ENCODE results near the gene RHBDD1. TPM values are rescaled to one million over a fixed set of nuclear protein-coding genes. Genes with fewer than 3 reads are reported as not detected.

RHBDD1 gene
- total RNA-seq, 4 donors from 2014 or later = 15.0 to 21.0 (median 16.6) TPM

DNA sequence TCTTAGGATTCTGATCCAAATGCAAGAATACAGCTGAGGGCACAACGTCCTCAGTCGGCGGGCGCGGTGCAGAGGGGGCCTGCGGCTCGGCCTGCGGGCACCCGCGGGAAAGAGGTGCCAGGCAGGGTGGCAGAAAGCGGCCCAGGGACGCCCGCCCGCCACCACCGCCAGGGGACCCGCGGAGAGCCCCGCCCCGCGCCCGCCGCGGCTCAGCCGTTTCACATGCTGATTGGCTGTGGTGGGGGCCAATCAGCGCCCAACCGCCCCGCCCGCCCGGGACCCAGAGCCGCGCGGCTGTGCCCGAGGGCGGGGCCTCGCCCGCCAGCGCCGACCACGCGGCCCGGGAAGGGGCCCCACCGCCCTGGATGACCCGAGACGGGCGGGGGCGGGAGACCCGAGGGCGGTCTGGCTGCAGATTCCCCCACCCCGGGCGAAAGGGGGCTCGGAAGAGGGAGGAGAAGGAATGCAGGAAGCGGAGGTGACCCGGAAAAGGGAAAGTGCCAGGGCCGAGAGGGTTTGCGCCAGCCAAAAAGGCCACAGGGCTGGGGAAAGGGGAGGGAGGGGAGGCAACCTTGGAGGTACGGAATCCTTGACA is 44.3 kb upstream of the RHBDD1 start:
- TF ChIP-seq CTCF (IDR thresholded peaks at IDR 0.05; ENCODE audit: low read depth) = no peak

DNA sequence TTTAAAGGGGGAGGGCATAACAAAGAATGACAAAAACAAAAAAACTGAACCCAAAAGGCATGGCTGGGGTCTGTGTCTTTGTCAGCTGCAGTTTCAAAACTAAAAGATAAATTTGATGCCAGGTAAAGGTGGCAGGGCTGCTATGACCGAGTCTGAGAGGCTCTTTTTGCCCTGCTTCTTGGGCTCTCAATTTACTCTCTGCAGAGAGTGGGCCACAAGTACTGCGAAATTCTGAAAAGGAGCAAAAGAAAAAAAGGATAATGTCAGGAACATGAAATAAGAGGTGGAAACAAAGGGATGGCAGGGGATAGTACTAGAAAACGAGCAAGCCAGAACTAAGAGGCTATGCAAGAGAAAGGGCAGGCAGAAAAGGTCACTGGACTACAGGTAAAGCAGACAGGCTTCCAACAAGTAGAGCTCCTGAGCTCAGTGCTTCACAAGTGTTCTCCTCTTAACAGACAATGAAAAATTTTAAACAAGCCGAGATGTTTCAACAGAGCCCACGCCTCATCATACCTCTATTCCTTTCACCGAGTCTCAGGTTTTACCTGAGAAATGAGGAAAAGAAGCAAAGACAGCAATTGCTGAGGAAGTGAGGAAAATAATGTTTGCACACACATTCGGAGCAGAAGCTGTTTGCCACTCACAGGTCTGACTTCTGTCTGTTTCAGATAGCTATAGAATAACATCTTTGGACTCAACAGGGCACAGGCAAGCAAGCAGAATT is 43.5 kb upstream of the RHBDD1 start:
- TF ChIP-seq CTCF (IDR thresholded peaks at IDR 0.05; ENCODE audit: low read depth) = no peak

DNA sequence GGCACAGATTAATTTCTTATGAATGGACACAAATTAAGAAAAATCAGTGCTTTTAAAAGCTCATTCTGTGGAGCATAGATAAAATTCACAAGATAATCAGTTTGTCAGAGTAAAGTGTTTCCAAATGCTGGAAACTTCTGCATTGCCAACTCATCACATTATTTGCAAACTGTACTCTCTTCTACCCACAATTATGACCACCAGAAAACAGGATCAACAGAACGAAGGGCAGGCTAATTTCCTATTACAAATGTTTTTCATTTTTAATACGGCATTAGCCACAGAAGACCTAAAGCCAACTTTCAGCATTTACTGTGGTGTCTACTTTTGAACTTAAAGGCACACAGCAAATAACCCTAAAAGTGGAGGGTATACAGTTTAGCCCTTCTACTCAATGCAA is 42.2 kb upstream of the RHBDD1 start:
- no peak for TF ChIP-seq CTCF (IDR thresholded peaks at IDR 0.05; ENCODE audit: low read depth)

DNA sequence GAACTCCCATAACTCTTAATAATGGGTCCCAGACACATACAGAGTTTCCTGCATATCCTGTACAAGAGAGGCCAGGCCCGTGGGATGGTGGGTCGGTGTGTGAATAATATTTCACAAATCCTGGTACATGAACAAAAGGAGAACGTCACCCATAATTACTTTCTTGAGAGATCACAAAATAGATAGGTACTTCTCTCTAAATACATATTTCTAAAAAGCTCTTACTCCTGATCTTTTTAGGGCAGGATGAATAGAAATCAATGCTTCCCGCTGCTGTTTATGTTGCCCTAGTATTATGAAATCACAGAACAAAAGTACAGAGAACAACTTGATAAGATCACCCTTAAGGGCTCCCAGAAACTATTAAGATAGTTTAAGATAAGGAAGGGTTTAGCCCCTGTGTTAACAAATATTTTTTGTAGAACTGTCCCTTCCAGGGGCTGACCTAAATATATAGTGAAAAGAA is 41.6 kb upstream of the RHBDD1 start:
- no peak for TF ChIP-seq CTCF (IDR thresholded peaks at IDR 0.05; ENCODE audit: low read depth)

DNA sequence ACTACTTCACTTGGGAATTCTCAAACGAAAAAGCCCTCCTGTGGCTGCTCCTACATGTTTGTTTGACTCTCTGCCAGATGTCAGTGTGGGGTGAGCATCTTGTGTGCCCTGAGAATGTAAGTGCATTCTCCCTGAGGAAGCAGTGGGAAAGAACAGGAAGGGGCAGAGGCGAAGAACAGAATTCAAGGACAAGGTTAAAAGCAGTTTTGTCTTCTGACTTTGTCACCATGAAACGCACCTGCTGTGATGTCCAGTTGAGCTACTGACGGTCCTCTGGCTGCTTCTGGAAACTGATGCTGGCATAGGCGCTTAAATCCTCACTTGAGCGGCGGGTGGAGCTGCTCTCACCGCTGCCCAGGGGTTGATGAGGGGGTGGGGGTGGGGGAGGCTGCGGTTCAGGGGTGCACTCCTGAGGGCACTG is 41.1 kb upstream of the RHBDD1 start:
- no peak for TF ChIP-seq CTCF (IDR thresholded peaks at IDR 0.05; ENCODE audit: low read depth)

DNA sequence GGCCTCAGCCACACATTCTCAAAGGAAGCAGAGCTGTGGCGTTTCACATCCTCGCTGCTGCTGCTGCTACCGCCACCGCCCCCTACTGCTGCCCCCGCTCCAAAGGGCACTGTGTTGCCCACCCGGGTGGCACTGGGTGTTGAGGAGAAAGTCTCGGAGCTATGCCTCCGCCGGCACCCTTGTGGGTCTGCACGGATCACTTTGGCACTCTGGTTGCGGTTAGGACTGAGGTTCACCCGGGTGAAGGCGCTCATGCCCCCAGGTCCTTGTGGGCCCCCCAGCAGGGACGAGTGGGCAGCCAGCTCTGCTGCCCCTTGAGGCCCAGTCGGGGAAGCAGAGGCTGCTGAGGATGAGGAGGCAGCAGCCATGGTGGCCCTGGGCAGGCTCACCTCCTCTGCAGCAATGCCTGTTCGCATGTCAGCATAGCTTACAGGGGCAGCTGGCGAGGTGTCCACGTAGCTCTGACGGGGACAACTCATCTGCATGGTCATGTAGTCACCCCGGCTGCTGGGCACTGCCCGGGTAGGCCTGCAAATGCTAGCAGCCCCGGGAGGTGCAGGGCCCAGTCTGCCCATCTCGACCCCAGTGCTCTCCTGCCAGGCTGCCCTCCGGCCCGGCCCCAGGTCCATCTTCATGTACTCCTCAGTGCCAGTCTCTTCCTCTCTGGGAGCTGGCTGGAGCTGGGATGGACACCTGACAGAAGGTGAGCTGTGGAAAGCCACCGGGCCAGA is 40.4 kb upstream of the RHBDD1 start:
- TF ChIP-seq CTCF (IDR thresholded peaks at IDR 0.05; ENCODE audit: low read depth) = no peak
